ENCODE results near the gene GJA1. TPM values are rescaled to one million over a fixed set of nuclear protein-coding genes. Genes with fewer than 3 reads are reported as not detected.

The GJA1 gene
- total RNA-seq, 1 experiment from 2014 or later: 528 TPM

DNA sequence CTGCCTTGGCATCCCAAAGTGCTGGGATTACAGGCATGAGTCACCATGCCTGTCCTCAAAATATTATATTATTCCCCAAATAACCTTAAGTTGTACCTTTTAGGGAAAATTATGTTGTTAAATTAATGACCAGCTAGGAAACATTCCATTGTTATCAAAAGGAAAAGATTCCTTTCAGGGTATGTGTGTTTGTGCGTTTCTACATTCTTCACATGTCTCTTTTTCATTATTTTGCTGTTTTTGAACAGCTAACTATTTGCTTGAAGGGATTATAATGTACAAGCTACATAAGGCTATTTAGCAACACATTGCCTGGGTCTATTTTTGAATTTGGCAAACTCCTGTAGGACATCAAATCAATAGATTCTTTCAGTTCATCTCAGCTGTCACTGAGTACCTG lies 57.1 kb downstream of the GJA1 start:
- H3K27me3 ChIP-seq (ENCODE audit: insufficient read depth, low read length): no peaks in the 10 kb centered on the region
- Mint-ChIP-seq H3K27me3 (ENCODE audit: low read depth) (no peaks in the 10 kb centered on the region), H3K4me1 (peaks cover 26 to 29% of the 10 kb centered on the region in 2 experiments), H3K27ac (no peak overlapping the region), H3K4me3 (no peak overlapping the region), H3K36me3 (ENCODE audit: insufficient read depth in 1 of 3, low read depth in 3 of 3) (no peaks in the 10 kb centered on the region), H3K9me3 (no peaks in the 10 kb centered on the region)
- no peak overlapping the region for H3K4me2 ChIP-seq (ENCODE audit: insufficient read depth, insufficient read length, low read length)
- H2BK12ac ChIP-seq (ENCODE audit: insufficient read length, low read depth, low read length): no peak overlapping the region
- no peaks in the 10 kb centered on the region for H3K79me2 ChIP-seq (ENCODE audit: insufficient read depth, low read length)
- H2BK5ac ChIP-seq (ENCODE audit: insufficient read length, low read length): no peak overlapping the region
- no peak overlapping the region for H3K4ac ChIP-seq (ENCODE audit: low read depth, low read length)
- H2AFZ ChIP-seq (ENCODE audit: low read length): no peak overlapping the region
- H3K18ac ChIP-seq (ENCODE audit: insufficient read length, low read depth, low read length): no peak overlapping the region
- H2BK20ac ChIP-seq (ENCODE audit: low read depth, low read length, poor library complexity, severe bottlenecking): no peak overlapping the region
- no peak overlapping the region for H2BK15ac ChIP-seq (ENCODE audit: low read depth, low read length)
- H3K9ac ChIP-seq (ENCODE audit: extremely low read depth, insufficient read length, low read length): no peak overlapping the region
- H3K27ac ChIP-seq (ENCODE audit: insufficient read length, low read depth, low read length): no peak overlapping the region
- H3K23ac ChIP-seq (ENCODE audit: insufficient read length, low read depth, low read length): no peak overlapping the region
- no peak overlapping the region for H2AK5ac ChIP-seq (ENCODE audit: insufficient read length, low read length)
- no CpG with 5 or more reads among the region's 1 CpG for WGBS (ENCODE audit: extremely low coverage, insufficient read length, low lambda C conversion rate)
- TF ChIP-seq, protein P1, sequence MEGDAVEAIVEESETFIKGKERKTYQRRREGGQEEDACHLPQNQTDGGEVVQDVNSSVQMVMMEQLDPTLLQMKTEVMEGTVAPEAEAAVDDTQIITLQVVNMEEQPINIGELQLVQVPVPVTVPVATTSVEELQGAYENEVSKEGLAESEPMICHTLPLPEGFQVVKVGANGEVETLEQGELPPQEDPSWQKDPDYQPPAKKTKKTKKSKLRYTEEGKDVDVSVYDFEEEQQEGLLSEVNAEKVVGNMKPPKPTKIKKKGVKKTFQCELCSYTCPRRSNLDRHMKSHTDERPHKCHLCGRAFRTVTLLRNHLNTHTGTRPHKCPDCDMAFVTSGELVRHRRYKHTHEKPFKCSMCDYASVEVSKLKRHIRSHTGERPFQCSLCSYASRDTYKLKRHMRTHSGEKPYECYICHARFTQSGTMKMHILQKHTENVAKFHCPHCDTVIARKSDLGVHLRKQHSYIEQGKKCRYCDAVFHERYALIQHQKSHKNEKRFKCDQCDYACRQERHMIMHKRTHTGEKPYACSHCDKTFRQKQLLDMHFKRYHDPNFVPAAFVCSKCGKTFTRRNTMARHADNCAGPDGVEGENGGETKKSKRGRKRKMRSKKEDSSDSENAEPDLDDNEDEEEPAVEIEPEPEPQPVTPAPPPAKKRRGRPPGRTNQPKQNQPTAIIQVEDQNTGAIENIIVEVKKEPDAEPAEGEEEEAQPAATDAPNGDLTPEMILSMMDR (conservative IDR thresholded peaks at IDR 0.05): no peak
- no peak overlapping the region for H3T11ph ChIP-seq (ENCODE audit: low read length)
- H3K79me1 ChIP-seq (ENCODE audit: insufficient read depth, low read depth, low read length, poor library complexity, severe bottlenecking): no peaks in the 10 kb centered on the region
- no peaks in the 10 kb centered on the region for H3K23me2 ChIP-seq (ENCODE audit: insufficient read length, low read depth, low read length, poor library complexity, severe bottlenecking)
- no peak overlapping the region for H4K8ac ChIP-seq (replicated peaks; ENCODE audit: insufficient read length, low read depth, low read length)
- no peak overlapping the region for H3K14ac ChIP-seq (ENCODE audit: insufficient read depth, low read length)
- H4K5ac ChIP-seq (ENCODE audit: insufficient read length, low read depth, low read length): no peak overlapping the region
- H4K20me1 ChIP-seq (ENCODE audit: control insufficient read depth, insufficient read depth, insufficient read length): no peaks in the 10 kb centered on the region
- H2BK120ac ChIP-seq (ENCODE audit: low read depth, low read length, poor library complexity, severe bottlenecking): no peak overlapping the region
- no peak overlapping the region for H3K56ac ChIP-seq (ENCODE audit: insufficient read length, low read depth, low read length)
- no peaks in the 10 kb centered on the region; the same call in 1 of the 2 replicates for H3K4me1 ChIP-seq (ENCODE audit: insufficient read depth, low read length)
- DNase-seq: no peak
- no peaks in the 10 kb centered on the region for H3K9me3 ChIP-seq (ENCODE audit: control insufficient read depth, low read depth, low read length)
- H4K91ac ChIP-seq (ENCODE audit: insufficient read length, low read depth, low read length): no peak overlapping the region

All from H9 (cell line).